D721Med (cell line): ENCODE measurements around the gene SMAD2.

Source experiments
- DNase-seq: peaks from one replicate; pipeline ENCODE4 v3.0.0; 2011; ENCODE audit warnings: low spot score; ENCODE audit not compliant: insufficient read length
- FAIRE-seq: peaks from 2 replicates; lab custom pipeline; 2011; peaks lifted over from hg19 to GRCh38; lab: Jason Lieb, UNC
- CTCF ChIP-seq: IDR thresholded peaks from 2 replicates; pipeline ENCODE4 v1.5.1; 2012; ENCODE audit warnings: mild to moderate bottlenecking, control low read depth; ENCODE audit not compliant: insufficient read depth; ENCODE audit errors: missing control alignments

SMAD2 gene

GRCh38 chr18:47950511-47950910, 20.1 kb upstream of the SMAD2 start:
- FAIRE-seq (peak; percentile 73), DNase-seq (no peak)
- no peak for TF ChIP-seq CTCF

GRCh38 chr18:47949202-47949601, 18.7 kb upstream of the SMAD2 start:
- FAIRE-seq: peak; percentile 21
- TF ChIP-seq CTCF: no peak
- DNase-seq: no peak

- TF ChIP-seq CTCF: no peak
- no peak for DNase-seq
- no peak for FAIRE-seq
Observed at GRCh38 chr18:47946889-47947288, 16.4 kb upstream of the SMAD2 start.

GRCh38 chr18:47944972-47945852, 14.8 kb upstream of the SMAD2 start:
- FAIRE-seq (no peak), DNase-seq (no peak)
- TF ChIP-seq CTCF: no peak

- FAIRE-seq: no peak
- no peak for TF ChIP-seq CTCF
- no peak for DNase-seq
Observed at GRCh38 chr18:47936952-47937351, 6.5 kb upstream of the SMAD2 start.

GRCh38 chr18:47935321-47936055, 5.0 kb upstream of the SMAD2 start:
- no peak for DNase-seq
- peak; percentile 97 for FAIRE-seq
- no peak for TF ChIP-seq CTCF
